ENCODE results near the gene GRB7.

GRB7 gene

GRCh38 chr17:39736319-39737165 is 1.2 kb upstream of the GRB7 start:
- no peak for DNase-seq

GRCh38 chr17:39737206-39737759 is 455 bp upstream of the GRB7 start:
- DNase-seq: no peak

GRCh38 chr17:39738568-39738901 is 797 bp downstream of the GRB7 start:
- DNase-seq: peak; percentile 78

GRCh38 chr17:39738983-39739884 is 1.5 kb downstream of the GRB7 start:
- no peak for DNase-seq

- no peak for DNase-seq
Measured at GRCh38 chr17:39739885-39740356, 2.2 kb downstream of the GRB7 start.

- DNase-seq: no peak
Measured at GRCh38 chr17:39740357-39741111, 2.8 kb downstream of the GRB7 start.

GRCh38 chr17:39742126-39742855 is 4.6 kb downstream of the GRB7 start:
- DNase-seq: no peak

- no peak for DNase-seq
Measured at GRCh38 chr17:39742856-39743436, 5.2 kb downstream of the GRB7 start.

GRCh38 chr17:39744075-39744835 is 6.5 kb downstream of the GRB7 start:
- no peak for DNase-seq

GRCh38 chr17:39744836-39745215 is 7.1 kb downstream of the GRB7 start:
- DNase-seq: no peak

GRCh38 chr17:39745335-39746144 is 7.8 kb downstream of the GRB7 start:
- DNase-seq: no peak

- no peak for DNase-seq
Measured at GRCh38 chr17:39746145-39746461, 8.4 kb downstream of the GRB7 start.

GRCh38 chr17:39747745-39748144 is 10.0 kb downstream of the GRB7 start:
- DNase-seq: no peak

GRCh38 chr17:39748444-39749034 is 10.8 kb downstream of the GRB7 start:
- DNase-seq: peak; percentile 12

GRCh38 chr17:39750131-39751015 is 12.6 kb downstream of the GRB7 start:
- DNase-seq: peak; percentile 60

GRCh38 chr17:39751016-39751543 is 13.3 kb downstream of the GRB7 start:
- DNase-seq: peak; percentile 37

GRCh38 chr17:39751637-39752036 is 13.9 kb downstream of the GRB7 start:
- peak; percentile 61 for DNase-seq

GRCh38 chr17:39752241-39752881 is 14.6 kb downstream of the GRB7 start:
- peak; percentile 58 for DNase-seq

Measured in activated effector memory CD4-positive, alpha-beta T cell treated with anti-CD3 and anti-CD28 coated beads, Interleukin-2, amount 50 U/mL, for 16 hours (primary cell).